Measurements from ENCODE around the gene TTC23.

TTC23 gene

DNA sequence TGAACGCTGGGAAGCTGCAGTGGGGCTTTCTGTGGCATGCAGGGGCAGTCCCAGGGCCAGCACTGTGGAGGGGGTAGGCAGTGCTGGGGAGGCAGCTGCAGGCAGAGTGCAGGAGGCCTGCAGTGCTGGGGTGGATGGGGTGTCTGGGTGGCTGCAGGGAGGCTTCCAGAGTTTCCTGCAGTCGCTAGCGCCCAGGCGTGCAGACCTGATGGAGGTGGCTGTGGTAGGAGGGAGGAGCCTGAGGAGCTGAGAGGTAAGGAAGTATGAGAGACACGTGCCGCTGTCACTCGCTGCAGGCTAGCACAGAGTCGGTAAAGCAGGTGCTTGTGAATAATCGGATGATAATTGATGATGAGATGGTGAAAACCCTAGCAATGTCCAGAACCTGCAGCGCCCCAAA lies 128.2 kb downstream of the TTC23 start:
- no peak overlapping the region for H3K4me3 ChIP-seq (ENCODE audit: low read depth, low read length)
- DNase-seq (ENCODE audit: low read depth), result no peak
- TF ChIP-seq, protein P1, sequence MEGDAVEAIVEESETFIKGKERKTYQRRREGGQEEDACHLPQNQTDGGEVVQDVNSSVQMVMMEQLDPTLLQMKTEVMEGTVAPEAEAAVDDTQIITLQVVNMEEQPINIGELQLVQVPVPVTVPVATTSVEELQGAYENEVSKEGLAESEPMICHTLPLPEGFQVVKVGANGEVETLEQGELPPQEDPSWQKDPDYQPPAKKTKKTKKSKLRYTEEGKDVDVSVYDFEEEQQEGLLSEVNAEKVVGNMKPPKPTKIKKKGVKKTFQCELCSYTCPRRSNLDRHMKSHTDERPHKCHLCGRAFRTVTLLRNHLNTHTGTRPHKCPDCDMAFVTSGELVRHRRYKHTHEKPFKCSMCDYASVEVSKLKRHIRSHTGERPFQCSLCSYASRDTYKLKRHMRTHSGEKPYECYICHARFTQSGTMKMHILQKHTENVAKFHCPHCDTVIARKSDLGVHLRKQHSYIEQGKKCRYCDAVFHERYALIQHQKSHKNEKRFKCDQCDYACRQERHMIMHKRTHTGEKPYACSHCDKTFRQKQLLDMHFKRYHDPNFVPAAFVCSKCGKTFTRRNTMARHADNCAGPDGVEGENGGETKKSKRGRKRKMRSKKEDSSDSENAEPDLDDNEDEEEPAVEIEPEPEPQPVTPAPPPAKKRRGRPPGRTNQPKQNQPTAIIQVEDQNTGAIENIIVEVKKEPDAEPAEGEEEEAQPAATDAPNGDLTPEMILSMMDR (IDR thresholded peaks at IDR 0.05; ENCODE audit: low read depth, low read length, missing control alignments), result no peak

DNA sequence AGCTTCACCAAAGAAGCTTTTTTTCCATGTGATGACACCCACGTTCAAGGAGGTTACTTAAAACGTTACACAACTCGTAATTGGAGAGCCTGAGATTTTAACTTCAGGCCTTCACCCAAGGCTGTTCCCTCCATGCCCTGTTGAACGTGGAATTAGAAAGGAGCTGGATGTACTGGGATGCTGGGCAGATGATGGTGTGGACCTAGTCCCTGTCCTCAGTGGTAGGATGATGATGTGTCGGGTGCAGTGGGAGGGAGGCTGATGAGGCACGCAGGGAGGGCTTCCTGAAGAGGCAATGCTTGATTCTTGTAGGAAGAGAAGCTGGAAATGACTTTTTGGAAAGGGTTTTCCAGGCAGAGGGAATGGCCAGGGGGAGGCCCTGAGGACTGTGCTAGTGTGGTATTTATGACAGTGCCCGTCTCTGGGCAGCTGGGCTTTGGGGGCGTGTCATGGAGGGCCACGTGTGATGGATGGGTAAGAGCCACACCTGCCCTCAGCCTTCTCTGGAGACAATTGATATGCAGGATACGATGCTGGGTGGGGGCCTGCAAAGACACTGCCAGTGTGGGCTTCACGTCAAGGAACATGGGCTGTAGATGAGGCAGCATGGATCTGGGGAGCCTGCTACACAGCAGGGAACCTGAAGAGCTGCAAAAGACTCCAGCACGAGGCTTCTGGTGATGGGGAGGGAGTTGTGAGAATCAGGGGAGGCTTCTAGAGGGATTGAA lies 129.2 kb downstream of the TTC23 start:
- H3K4me3 ChIP-seq (ENCODE audit: low read depth, low read length), result no peak overlapping the region
- DNase-seq (ENCODE audit: low read depth), result no peak
- TF ChIP-seq, protein P1 (IDR thresholded peaks at IDR 0.05; ENCODE audit: low read depth, low read length, missing control alignments), result no peak

DNA sequence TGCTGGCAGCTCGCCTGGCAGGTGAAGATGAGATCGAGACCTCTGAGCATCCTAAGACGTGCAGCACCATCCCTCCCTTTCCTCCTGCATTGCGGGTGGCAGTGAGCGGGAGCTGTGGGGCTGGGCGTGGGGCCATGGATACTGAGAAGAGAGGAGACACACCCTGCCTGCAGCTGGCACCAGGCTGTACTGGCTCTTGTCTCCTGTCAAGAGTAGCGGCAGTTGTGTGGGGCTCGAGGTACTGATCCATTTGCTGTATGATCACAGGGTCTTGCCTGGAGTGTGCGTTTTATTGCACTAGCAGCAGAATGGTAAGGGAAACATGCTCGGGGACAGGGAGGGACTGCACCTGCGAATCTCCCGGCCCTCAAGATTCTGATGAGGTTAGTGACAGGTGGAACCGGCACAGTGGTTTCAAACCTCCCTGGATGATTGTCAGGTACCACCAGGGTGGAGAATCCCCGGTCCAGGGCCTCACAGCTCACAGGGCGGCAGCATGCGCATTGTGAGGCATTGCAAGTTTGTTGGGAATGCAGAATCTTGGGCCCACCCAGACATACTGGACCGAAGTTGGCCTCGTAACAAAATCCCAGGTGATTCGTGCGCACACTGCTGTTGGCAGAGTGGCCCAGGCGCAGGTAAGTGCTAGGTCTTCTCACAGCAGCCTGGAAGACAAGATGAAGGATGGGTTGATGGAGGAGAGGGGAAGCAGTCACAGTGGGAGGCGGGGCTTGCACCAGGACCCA lies 130.4 kb downstream of the TTC23 start:
- no peak overlapping the region for H3K4me3 ChIP-seq (ENCODE audit: low read depth, low read length)
- DNase-seq (ENCODE audit: low read depth), result no peak
- TF ChIP-seq, protein P1 (IDR thresholded peaks at IDR 0.05; ENCODE audit: low read depth, low read length, missing control alignments), result no peak

DNA sequence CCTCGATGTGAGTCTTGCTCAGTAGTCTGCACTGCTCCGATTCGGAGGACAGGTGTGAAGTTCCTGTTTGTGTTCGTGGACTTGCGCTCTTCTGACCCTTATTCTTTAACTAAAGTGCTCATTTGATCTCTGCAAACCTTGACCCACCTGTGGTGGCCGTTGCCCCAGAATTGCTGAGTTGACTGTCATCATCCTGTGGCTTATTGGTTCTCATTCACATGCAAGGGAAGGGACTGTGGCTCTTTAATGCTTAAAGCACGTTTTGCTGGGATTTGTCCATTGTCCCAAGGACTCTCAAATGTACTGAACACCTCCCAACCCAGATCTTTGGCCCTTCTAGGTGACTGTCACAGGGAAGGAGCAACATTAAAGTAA lies 131.1 kb downstream of the TTC23 start:
- no peak for DNase-seq (ENCODE audit: low read depth)
- H3K4me3 ChIP-seq (ENCODE audit: low read depth, low read length), result no peak overlapping the region
- TF ChIP-seq, protein P1 (IDR thresholded peaks at IDR 0.05; ENCODE audit: low read depth, low read length, missing control alignments), result no peak

DNA sequence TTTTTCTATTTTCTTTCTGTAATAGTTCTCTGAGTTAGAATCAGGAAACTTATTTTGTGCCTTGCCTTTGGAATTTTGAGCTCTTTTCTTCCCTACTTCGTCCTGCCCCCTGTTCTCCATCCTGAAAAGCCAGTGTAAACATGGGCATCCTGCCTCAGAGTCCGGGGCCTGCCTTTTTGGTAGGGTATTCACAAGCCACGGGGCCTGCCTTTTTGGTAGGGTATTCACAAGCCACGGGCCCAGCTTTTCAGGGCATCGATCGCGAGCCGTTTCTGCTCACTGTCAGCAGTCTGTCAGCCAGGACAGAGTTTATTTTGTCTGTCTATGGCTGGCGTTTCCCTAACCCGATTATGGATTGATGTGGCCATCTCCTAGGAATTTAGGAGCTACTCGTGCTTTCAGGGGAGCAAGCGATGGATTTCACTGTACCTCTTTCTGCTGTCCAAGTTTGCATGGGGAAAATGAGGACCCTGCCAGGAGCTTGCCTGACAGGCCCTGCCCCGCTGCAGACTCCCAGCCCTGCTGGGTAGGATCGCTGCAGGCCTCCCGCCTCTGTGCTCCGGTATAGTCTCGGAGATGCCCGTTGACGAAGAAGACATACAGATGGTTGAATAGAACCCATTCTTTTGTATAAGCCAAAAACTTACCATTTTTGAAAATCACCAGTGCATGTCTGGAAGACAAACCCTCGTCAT lies 131.7 kb downstream of the TTC23 start:
- DNase-seq (ENCODE audit: low read depth), result no peak

DNA sequence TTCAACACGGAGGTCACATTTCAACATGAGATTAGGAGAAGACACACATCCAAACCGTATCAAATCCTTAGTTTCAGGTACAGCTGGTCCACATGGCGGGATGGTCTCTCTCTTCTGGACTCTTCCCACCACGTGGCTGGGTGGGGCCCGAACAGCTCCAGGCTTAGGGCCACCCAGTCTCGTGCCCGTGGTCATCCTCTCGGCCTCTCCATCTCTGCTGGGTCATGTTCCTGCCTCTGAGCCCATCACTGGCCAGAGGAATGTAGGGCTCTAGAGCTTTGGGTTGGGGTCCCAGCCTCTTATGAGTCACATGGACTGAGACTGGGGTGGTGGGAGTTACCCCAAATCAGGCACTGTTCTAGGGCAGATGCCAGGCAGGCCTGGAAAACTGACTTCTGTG lies 132.3 kb downstream of the TTC23 start:
- TF ChIP-seq, protein P1 (IDR thresholded peaks at IDR 0.05; ENCODE audit: low read depth, low read length, missing control alignments), result no peak
- H3K4me3 ChIP-seq (ENCODE audit: low read depth, low read length), result no peak overlapping the region

More for the DNA sequence above, 131.7 kb downstream of the TTC23 start:
- H3K4me3 ChIP-seq (ENCODE audit: low read depth, low read length), result no peak overlapping the region
- TF ChIP-seq, protein P1 (IDR thresholded peaks at IDR 0.05; ENCODE audit: low read depth, low read length, missing control alignments), result no peak

More for the DNA sequence above, 132.3 kb downstream of the TTC23 start:
- no peak for DNase-seq (ENCODE audit: low read depth)
